HG02970 (cell line): Measurements from ENCODE around the gene C4orf46.
"Not testable (repeated sequence)": the region's sequence is repeated elsewhere in the genome, so short reads cannot be mapped to it uniquely, and the experiment has no call there.

Source experiments
- ATAC-seq: cut with Tn5 transposase; IDR thresholded peaks from one replicate; pipeline ENCODE4 v1.9.1; 2021; ENCODE audit warnings: mild to moderate bottlenecking, moderate library complexity, moderate number of reproducible peaks; ENCODE audit not compliant: unreplicated experiment, low FRiP score

The C4orf46 gene

GRCh38 chr4:158671665-158671914 is at the start of gene C4orf46:
C4orf46 (minus strand) TSS chr4:158671887; CDS start chr4:158671801, 86 bp downstream.
- no peak for ATAC-seq

- no peak for ATAC-seq
Observed at GRCh38 chr4:158715802-158716201, 44.1 kb upstream of the C4orf46 start.

GRCh38 chr4:158714937-158715336 is 43.2 kb upstream of the C4orf46 start:
- ATAC-seq: no peak

GRCh38 chr4:158712622-158713021 is 40.9 kb upstream of the C4orf46 start:
- ATAC-seq: not testable (repeated sequence)

- ATAC-seq: no peak
Observed at GRCh38 chr4:158710814-158711213, 39.1 kb upstream of the C4orf46 start.

GRCh38 chr4:158704274-158704673 is 32.6 kb upstream of the C4orf46 start:
- no peak for ATAC-seq

GRCh38 chr4:158688813-158689212 is 17.1 kb upstream of the C4orf46 start:
- ATAC-seq: no peak

GRCh38 chr4:158682066-158682465 is 10.4 kb upstream of the C4orf46 start:
- ATAC-seq: no peak

GRCh38 chr4:158681629-158682028 is 9.9 kb upstream of the C4orf46 start:
- no peak for ATAC-seq

GRCh38 chr4:158678767-158679166 is 7.1 kb upstream of the C4orf46 start:
- no peak for ATAC-seq

- no peak for ATAC-seq
Observed at GRCh38 chr4:158676076-158676475, 4.4 kb upstream of the C4orf46 start.

- ATAC-seq: no peak
Observed at GRCh38 chr4:158673633-158674032, 1.9 kb upstream of the C4orf46 start.

- peak; percentile 94 for ATAC-seq
Observed at GRCh38 chr4:158671915-158672806, 474 bp upstream of the C4orf46 start, which contains the start of gene ETFDH. ETFDH (plus strand) TSS chr4:158672296; CDS start chr4:158672457, 161 bp downstream.

GRCh38 chr4:158670975-158671664 is 567 bp downstream of the C4orf46 start:
- ATAC-seq: peak; percentile 18

- no peak for ATAC-seq
Observed at GRCh38 chr4:158669310-158669709, 2.4 kb downstream of the C4orf46 start.

- ATAC-seq: no peak
Observed at GRCh38 chr4:158667651-158668198, 4.0 kb downstream of the C4orf46 start.

GRCh38 chr4:158666892-158667291 is 4.8 kb downstream of the C4orf46 start:
- ATAC-seq: no peak

GRCh38 chr4:158664806-158665205 is 6.9 kb downstream of the C4orf46 start:
- ATAC-seq: no peak

GRCh38 chr4:158663707-158664625 is 7.7 kb downstream of the C4orf46 start:
- ATAC-seq: not testable (repeated sequence)

- ATAC-seq: not testable (repeated sequence)
Observed at GRCh38 chr4:158663255-158663654, 8.4 kb downstream of the C4orf46 start.
